HUDEP-2 (cell line): ENCODE measurements around the gene DSCAM.

ENCODE experiments used
- DNase-seq, 76 experiments: peaks; one replicate each; lab custom pipeline; 2025; ENCODE audit not compliant: unreplicated experiment in 76 of 76; lab: John Stamatoyannopoulos, UW

DSCAM gene

DNA sequence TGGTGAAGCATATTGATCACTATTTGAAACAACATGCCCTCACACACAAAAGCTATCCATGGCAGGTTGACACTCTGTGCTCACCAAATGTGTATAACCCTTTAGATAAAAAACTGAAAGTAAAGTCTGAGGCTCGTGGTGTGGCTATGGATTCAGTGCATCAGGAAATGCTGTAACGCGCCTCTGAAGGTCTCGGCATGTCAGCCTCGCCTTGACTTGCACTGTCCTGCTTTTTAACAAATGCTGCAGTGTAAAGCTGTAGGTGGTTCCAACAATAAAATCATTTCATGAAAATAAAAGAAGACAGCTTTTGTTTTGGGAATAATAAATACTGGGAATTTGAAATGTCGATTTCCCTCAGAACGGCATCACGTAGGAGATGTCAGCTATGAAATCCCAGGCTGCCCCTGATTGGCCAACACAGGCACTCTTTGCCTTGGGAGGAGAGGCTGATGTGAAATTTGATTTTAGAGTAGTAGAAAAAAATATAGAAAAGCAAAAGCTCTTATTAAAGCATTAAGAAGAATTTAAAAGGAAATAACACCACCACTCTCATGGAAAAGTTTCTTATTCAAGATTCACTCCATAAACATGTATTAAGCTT lies 168.2 kb downstream of the DSCAM start:
- DNase-seq, result no peak

DNA sequence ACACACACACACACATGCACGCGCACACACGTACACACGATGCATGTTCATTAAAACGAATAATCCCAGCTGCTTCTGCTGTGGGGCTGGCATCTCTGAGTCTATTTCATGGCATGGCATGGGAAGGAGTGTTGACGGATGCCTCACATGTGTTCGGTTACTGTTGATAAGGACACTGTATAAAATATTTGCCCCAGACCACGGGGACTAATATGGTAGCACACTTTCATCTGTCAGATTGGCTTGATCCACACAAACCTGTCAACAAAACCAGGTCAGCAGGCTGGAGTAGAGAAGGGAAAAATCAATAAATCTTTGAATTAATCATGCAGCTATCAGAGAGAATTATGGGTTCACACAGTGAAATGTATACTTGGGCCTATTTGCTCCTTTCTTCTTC lies 171.9 kb downstream of the DSCAM start:
- no peak for DNase-seq

DNA sequence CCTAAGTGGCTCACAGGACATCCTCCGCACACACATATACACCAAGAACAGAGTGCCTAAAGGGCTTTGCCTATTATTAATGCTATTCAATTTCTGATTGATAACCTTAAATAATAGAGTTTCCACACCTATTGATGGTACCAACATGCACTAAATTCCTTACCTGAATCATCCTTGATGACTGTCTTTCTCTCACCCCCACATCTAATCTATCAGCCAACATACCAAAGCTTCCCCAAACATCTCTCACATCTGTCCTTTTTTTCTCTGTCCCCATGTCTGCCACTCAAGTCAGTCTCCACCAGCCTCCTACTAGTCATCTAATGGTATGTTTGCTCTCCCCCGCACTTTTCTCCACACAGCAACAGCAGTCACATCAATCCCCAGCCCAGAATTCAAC lies 174.4 kb downstream of the DSCAM start:
- DNase-seq, result no peak

DNA sequence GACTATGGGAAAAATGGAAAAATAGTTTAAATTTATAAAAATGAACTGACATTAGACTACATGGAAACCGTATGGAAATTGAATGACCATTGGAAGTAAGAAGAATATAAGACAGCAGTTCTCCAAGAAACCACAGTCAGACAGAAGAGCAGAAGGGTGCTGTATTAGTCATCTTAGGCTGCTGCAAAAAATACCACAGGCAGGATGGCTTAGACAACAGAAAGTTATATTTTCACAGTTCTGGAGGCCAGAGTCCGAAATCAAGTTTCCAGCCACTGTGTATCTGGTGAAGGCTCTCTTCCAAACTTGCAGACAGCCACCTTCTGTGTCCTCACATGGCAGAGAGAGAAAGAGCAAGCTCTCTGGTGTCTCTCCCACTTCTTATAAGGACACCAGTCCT lies 175.2 kb downstream of the DSCAM start:
- no peak for DNase-seq

DNA sequence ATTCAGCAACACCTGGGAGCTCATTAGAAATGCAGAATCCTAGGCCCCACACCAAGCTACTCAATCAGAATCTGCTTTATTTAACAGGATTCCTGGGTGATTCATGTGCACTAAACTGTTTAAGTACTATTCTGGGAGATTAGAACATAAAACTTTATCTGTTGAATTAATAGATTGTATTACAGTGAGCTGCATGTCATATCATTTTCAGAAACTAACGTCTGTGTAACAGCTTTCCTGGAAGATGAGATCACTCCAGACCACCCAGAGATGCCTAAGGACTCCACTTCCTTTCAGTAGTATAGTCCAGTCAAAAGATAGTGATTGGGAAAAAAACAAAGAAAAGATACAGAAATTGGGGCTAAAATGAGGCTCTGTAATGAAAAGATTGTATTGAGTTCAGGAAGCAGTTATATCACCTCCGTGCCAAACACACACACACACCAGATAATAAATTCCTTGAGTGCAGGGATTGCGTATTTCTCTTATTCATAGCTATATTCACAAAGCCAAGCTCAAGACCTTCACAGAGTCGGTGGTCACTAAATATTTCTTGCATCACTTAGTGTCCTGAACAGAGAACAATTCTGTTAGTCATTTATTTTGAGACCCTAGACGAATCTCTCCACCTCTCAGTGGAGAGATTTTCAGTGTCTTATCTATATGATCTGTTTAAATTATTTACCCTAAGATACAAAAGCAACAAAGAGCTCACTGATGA lies 178.2 kb downstream of the DSCAM start:
- no peak for DNase-seq

DNA sequence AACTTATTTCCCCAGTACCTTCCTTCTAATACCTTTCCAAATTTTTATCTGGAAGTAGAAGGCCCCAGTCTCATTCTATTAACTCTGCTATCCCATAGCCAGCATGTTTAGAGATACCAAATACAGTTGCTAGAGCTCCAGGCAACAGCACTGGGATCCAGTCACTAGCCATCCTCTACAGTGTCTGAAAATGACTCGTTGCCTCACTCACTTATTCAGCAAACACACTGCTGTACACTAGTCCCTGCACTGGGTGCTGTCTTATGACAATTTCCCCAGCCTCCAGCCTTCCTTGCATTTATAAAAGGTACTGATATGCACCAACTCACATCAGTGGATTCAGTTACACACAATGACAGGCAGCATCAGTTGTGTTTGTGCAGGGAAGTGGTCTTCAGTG lies 179.0 kb downstream of the DSCAM start:
- no peak for DNase-seq

DNA sequence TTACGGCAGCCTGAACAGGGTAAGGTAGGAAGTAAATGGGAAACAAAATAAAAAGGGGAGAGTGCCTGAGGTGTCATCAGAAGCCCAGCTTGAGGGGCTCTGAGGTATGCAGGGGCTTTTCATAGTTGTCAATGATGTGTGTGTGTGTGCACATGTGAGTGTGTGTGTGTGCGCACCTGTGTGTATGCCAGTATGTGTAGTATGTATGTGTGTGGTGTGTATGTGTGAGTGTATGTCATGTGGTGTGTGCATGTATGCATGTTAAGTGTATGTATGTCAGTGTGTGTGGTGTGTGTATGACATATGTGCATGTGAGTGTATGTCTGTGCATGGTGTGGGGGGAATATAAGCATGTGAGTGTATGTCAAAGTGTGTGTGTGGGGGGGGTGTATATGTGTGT lies 184.1 kb downstream of the DSCAM start:
- no peak for DNase-seq

DNA sequence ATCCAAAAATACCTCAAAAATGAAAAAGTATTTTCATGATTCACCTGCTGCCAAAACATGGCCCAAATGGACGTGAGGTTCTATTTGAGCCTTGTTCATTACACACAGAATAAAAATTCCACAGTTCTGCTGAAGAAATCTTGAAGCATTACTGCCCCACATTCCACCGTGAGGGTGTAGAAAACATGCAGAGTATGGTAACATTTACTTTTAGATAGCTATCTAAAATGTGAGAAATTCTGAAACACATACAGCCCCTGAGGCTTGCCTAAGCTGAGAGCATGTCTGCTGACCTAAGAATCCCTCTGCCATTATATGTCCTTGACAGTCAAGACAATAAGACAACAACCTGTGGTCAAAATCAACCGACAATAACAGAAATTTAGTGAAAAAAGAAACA lies 186.5 kb downstream of the DSCAM start:
- no peak for DNase-seq

DNA sequence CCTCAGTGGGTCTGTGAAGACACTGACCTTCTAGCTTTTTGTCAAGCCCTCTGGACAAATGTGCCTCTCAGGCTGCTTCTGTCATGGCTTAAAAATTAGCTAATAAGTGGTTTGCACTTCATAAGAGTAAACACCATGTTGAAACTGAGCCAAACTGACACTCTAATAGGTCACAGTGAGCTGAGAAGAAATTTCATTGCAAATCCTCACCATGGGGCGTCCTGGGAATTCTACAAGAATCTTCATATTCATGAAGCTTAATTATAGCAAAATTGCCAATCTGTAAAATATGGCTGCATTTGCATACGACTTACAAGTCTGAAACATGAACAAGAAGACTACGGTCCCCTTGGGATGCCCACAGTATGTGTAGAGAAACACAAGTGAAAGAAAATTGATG lies 188.6 kb downstream of the DSCAM start:
- DNase-seq, result no peak

DNA sequence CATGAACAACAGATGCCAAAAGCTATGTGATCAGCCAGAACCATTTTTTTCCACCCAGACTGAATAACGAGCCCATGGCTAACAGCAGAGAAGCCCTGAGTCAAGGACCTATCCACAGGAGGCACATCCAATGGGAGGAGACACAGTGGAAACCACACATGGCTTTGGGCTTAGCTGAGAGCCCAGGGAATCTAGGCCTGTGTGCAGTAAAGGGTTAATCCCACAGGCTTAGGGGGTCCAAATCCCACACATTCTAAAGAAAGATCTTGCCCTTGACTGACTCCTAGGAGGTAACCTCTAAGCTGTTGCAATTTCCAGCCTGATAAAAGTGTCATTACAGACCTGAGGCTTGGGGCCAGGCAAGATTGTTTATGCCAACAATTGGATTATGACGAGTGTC lies 194.5 kb downstream of the DSCAM start:
- no peak for DNase-seq

DNA sequence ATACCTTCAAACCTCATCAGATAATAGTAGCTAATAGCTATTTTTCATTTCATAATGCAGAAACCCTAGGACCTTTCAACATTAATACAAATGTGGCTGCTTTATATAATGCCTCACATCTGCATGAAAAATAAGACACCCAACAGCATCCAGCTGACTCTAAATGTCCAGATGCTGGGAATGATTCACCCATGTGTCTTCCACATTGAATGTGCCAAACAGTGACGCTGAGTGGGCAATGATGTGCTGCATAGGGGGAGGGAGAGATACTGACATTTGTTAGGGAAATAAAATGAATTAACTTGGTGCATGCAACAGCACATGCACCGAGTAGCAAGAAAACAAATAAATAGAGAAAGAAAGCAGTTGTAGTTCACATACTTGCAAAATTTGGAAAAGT lies 199.3 kb downstream of the DSCAM start:
- no peak for DNase-seq

DNA sequence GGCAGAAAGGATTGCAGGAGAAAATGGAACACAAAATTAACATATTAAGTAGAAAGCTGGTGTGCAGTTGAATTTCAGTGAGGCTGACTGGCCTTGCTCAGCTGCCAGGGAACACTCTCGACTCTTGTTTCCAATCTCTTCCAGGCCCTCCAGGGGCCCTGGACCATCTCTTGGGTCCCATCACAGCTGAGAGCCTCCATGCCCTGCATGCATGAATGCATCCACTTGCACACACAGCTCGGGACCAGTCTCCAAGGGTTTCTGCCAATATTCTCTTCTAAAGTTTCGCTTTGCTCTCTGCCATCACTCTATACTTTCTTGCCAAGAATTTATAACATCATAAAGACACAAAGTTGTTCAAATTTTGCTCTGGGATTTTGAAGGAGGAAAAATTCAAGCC lies 200.3 kb downstream of the DSCAM start:
- no peak for DNase-seq

DNA sequence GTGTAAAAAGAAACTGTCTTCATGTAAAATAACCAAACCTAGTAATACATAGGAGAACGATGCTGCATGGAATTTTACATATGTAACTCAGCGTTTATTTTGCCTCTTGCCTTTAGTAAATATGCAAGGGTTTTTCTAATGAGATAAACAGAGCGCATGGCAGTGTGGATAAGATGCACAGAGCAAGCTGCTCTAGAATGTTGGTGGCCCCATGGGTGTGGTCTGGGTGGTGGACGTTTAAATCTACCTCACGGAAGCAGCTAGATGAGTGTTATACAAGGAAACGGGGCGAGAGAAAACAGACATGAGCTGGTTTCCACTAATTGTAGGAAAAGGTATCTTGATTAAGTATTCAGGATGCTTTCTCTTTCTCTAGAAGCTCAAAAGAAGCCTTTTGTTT lies 205.9 kb downstream of the DSCAM start:
- DNase-seq, result no peak

DNA sequence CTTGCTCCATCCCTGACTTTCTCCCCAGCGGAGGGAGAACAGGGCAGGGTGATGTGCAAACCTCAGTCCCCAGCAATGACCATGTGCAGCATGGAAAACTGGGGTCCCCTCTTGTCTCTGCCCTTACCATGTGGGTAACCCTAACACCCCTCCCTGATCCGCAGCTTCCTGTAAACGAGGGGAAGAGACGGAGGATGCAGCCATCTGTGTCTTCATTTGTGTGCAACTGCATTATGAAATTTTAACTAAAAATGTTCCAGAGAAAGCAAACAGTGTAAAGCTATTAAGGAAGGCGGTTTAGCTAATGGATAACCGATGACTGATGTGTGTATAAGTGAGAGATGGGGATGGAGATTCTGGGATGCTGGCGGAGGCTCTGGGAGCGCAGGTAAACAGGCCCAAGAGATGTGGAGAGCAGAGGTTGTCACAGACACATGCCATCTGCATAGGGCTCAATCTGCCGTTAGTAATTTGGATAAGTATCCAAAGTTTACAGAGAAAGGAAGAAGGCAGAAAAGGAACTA lies 206.6 kb downstream of the DSCAM start:
- DNase-seq, result no peak

DNA sequence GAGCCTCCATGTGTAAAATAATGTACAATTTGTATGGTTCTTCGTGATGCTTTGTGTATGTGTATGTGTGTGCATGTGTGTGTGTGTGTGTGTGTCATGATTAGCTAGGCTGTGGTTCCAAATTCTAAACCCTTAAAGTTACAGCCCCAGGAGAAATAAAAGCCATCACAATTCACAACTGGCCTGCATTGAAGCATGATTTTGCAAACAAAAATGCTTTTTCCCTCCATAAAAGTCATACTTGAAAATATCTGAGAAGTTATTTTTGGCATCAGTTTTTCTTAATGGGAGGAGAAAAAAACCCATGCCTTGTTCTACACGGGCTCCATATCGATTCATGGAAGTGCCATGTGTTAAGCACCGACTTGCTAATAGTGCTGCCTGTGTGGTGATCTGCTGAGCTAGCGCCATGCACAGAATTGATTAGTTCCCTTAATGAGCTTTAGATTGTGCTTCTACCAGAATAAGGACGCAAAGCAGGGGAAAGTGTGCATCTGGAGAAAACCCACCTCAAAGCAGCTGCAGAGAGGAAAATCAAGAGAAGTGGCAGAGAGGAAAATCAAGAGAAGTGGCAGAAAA lies 207.3 kb downstream of the DSCAM start:
- no peak for DNase-seq

DNA sequence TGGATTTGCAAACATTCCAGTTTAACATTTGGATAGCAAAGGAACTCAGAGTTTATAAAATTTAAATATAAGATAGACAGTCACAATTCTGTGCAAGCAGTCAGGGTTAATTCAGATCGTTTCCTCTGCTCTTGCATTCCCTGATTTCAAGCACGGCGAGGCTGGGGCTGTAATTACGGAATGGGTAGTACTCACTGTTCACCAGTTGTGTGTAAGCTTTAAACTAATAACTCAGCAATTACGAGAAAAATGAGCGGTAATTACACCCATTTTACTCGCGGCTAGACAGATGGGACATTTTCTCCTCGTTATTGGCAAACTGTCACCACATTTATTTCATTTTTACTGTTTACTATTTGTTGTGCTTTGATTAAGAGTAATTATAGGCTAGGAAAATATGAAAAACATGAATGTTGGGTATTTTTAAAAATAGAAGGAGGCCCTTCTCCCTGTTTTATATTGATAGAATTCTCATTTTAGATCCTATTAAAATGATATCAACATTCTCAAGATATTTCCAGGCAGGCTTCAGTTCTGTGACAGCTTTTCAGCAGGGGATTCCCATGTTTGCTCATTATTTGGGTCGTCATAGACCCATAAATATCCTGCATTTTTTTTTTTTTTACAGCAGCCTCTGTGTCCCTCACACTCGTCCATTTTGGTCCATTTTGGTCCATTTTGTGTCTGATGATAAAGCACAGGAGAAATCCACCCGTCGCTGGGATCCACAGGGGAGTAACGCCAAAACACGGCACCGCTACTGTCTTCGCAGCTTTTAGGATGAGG lies 208.3 kb downstream of the DSCAM start:
- no peak for DNase-seq

DNA sequence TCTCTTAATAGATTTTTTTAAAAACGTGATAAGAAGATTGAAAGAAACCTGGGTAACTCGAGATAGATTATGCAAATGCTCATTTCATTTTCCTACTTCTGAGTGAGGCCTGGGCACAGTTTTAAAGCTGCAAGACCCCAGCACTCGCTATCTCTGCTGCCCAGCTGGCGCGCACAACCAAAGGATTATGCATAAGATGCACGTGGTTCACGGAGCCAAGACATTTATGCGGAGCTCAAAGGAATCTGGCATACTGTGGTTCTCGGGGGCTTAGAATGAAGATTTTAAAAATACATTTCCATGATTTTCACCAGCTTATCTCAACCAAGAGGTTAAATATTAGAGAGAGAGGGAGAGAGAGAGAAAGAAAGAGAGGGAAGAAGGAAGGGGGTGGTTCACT lies 210.9 kb downstream of the DSCAM start:
- no peak for DNase-seq

DNA sequence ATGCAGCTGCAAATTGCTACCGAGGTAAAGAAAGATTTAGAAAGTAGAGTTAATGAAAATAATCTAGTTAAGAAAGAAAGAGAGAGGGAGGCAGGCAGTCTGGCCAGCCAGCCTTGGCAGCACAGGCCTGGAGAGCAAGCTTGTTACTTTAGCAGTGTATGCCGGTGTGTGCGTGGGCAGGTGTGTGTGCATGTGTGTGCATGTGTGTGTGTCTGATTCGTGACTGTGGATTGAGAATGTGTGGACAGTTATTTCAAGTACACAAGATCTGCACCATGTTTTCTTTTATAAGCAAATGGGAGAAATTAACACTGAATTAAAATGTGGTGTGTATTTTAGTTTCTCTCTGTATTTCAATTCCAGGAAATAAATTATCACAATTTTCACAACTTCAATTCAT lies 211.6 kb downstream of the DSCAM start:
- DNase-seq, result no peak

DNA sequence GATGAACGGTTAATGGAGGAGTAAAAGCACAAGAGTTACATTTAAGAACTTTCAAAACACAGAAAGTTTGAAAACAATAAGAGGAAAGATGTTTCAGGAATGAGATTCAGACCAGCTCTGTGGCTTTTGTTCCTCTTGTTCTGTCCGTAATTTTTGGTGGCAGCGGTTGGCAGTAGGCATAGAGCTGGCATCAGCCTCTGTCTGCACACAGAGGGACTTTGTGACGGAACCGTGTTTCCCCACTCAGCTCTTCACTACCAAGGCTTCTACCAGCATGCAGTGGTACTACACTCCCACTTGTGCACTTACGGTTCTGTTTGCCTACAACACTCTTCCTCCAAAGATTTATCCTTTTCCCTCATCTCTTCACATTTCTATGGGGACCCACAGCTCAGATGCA lies 212.8 kb downstream of the DSCAM start:
- DNase-seq, result no peak

DNA sequence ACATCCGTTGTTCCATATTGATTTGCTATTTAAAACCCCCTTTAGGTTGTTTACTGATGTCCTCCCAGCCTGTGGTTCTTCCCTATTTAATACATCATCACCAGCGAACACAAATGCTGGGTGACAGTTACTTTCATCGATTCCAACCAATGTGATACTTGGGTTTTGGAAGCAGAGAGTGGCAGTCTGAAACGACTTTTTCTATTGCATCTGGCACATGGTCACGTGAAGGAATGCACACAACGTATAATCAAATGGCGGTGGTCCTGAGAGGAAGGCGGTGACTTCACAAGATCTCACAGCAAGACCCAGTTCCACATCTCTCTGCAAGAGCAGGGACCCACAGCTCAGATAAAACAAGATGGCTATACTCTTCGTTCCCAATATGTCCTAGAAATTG lies 213.9 kb downstream of the DSCAM start:
- no peak for DNase-seq

DNA sequence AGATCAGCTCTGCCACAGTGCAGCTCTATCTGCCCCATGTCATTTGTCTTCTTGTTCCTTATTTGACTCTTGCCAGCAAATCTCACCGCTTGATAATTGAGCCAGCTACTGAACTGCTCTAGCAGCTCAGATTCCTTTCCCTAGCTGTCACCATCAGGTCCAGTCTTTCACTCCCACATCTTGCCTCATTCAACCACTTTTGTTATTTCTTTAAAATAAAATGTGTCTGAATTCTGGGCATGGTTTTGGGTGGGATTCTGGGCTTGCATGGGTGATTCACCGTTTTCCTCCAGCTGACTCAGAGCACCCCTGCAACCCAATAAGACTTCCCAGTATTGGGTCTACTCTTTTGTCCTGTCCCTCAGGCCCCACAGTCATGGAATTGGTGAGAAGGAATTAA lies 215.7 kb downstream of the DSCAM start:
- no peak for DNase-seq

DNA sequence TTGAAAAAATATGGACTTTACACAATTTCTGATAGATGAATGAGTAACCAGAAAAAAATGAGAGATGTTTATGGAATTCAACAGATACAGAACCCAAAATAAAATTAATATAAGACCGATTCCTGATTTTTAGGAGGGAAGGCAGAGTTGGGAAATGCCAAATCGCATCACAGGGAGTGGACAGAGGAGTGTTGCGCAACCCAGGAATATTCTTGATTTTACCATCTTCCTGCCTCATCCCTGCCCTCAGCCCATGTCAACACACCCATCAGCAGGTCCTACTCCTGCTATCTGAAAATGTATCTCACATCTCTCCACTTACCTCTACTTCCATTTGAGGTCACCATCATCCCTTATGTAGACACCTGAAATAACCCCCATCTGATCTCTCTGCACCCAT lies 221.0 kb downstream of the DSCAM start:
- DNase-seq, result no peak
